ENCODE measurements around the gene ATXN10. TPM values are rescaled to one million over a fixed set of nuclear protein-coding genes. Genes with fewer than 3 reads are reported as not detected.

Gene ATXN10
- total RNA-seq, 2 experiments from 2014 or later, result 87.1 to 101 TPM

- POLR2A ChIA-PET, result no interaction called here
- CTCF ChIA-PET, result no interaction called here
- Mint-ChIP-seq H3K27ac (no peak overlapping the region), H3K9me3 (ENCODE audit: low read depth) (no peaks in the 10 kb centered on the region), H3K27me3 (no peaks in the 10 kb centered on the region), H3K4me3 (no peak overlapping the region), H3K36me3 (ENCODE audit: low read depth) (peaks cover 40% of the 10 kb centered on the region), H3K4me1 (peaks cover 8% of the 10 kb centered on the region)
- intact Hi-C loops (cut with DNase I, micrococcal nuclease), result no loop called here
- no peak for ATAC-seq
- DNase-seq, result no peak
These were observed 98.1 kb downstream of the ATXN10 start for GRCh38 chr22:45769569-45770210.

- H3K36me3 Mint-ChIP-seq (ENCODE audit: low read depth), result peaks cover 43% of the 10 kb centered on the region
- POLR2A ChIA-PET, result no interaction called here
These were observed 98.9 kb downstream of the ATXN10 start for GRCh38 chr22:45770506-45770905.

GRCh38 chr22:45771057-45771456 is 99.4 kb downstream of the ATXN10 start:
- no peaks in the 10 kb centered on the region for H3K27me3 Mint-ChIP-seq
- peaks cover 43% of the 10 kb centered on the region for H3K36me3 Mint-ChIP-seq (ENCODE audit: low read depth)
- POLR2A ChIA-PET, result no interaction called here
- H3K9me3 Mint-ChIP-seq (ENCODE audit: low read depth), result no peaks in the 10 kb centered on the region
- H3K27ac Mint-ChIP-seq, result no peak overlapping the region
- no peak for DNase-seq
- H3K4me1 Mint-ChIP-seq, result peaks cover 8% of the 10 kb centered on the region
- intact Hi-C loops (cut with DNase I, micrococcal nuclease), result no loop called here
- no peak overlapping the region for H3K4me3 Mint-ChIP-seq
- no peak for ATAC-seq
- CTCF ChIA-PET, result interaction anchor here (0.8 to 1.3 kb wide), 2 partner anchors 10 to 126 kb away, joined by 3 to 4 read pairs; no protein-coding TSS in a partner anchor

More at GRCh38 chr22:45770506-45770905, 98.9 kb downstream of the ATXN10 start:
- CTCF ChIA-PET, result interaction anchor here (0.8 to 1.3 kb wide), 2 partner anchors 10 to 126 kb away, joined by 3 to 4 read pairs; no protein-coding TSS in a partner anchor
- Mint-ChIP-seq H3K4me1 (peaks cover 8% of the 10 kb centered on the region), H3K27ac (no peak overlapping the region), H3K27me3 (no peaks in the 10 kb centered on the region), H3K4me3 (no peak overlapping the region), H3K9me3 (ENCODE audit: low read depth) (no peaks in the 10 kb centered on the region)
- intact Hi-C loops (cut with DNase I, micrococcal nuclease), result no loop called here
- ATAC-seq (no peak), DNase-seq (no peak)

- H3K4me3 Mint-ChIP-seq, result no peak overlapping the region
- POLR2A ChIA-PET, result no interaction called here
- DNase-seq, result no peak
- H3K9me3 Mint-ChIP-seq (ENCODE audit: low read depth), result no peaks in the 10 kb centered on the region
- no peak overlapping the region for H3K27ac Mint-ChIP-seq
- H3K36me3 Mint-ChIP-seq (ENCODE audit: low read depth), result peaks cover 40% of the 10 kb centered on the region
- no peaks in the 10 kb centered on the region for H3K27me3 Mint-ChIP-seq
- peaks cover 8% of the 10 kb centered on the region for H3K4me1 Mint-ChIP-seq
- no peak for ATAC-seq
- CTCF ChIA-PET, result interaction anchor here (1.3 kb wide), 1 partner anchor 127 kb away, joined by 5 read pairs; no protein-coding TSS in a partner anchor
- intact Hi-C loops (cut with DNase I, micrococcal nuclease), result no loop called here
These were observed 100.1 kb downstream of the ATXN10 start for GRCh38 chr22:45771711-45772110.

GRCh38 chr22:45772743-45773142 is 101.1 kb downstream of the ATXN10 start:
- CTCF ChIA-PET, result interaction anchor here (1.3 kb wide), 1 partner anchor 128 kb away, joined by 5 read pairs; no protein-coding TSS in a partner anchor
- DNase-seq, result no peak
- intact Hi-C loops (cut with DNase I, micrococcal nuclease), result no loop called here
- Mint-ChIP-seq H3K36me3 (ENCODE audit: low read depth) (peaks cover 40% of the 10 kb centered on the region), H3K27ac (no peak overlapping the region), H3K4me1 (peaks cover 8% of the 10 kb centered on the region), H3K27me3 (no peaks in the 10 kb centered on the region), H3K9me3 (ENCODE audit: low read depth) (no peaks in the 10 kb centered on the region), H3K4me3 (no peak overlapping the region)
- no peak for ATAC-seq
- POLR2A ChIA-PET, result no interaction called here

- H3K9me3 Mint-ChIP-seq (ENCODE audit: low read depth), result no peaks in the 10 kb centered on the region
- no peak overlapping the region for H3K4me3 Mint-ChIP-seq
- H3K4me1 Mint-ChIP-seq, result peaks cover 8% of the 10 kb centered on the region
- no peak overlapping the region for H3K27ac Mint-ChIP-seq
- H3K27me3 Mint-ChIP-seq, result no peaks in the 10 kb centered on the region
- peaks cover 39% of the 10 kb centered on the region for H3K36me3 Mint-ChIP-seq (ENCODE audit: low read depth)
- ChIA-PET POLR2A (no interaction called here), CTCF (no interaction called here)
- ATAC-seq (no peak), DNase-seq (no peak)
- intact Hi-C loops (cut with DNase I, micrococcal nuclease), result no loop called here
These were observed 102.5 kb downstream of the ATXN10 start for GRCh38 chr22:45774001-45774670.

- no peak overlapping the region for H3K27ac Mint-ChIP-seq
- DNase-seq, result no peak
- intact Hi-C loops (cut with DNase I, micrococcal nuclease), result no loop called here
- peaks cover 33% of the 10 kb centered on the region for H3K36me3 Mint-ChIP-seq (ENCODE audit: low read depth)
- H3K4me3 Mint-ChIP-seq, result no peak overlapping the region
- H3K27me3 Mint-ChIP-seq, result no peaks in the 10 kb centered on the region
- no peak for ATAC-seq
- peaks cover 8% of the 10 kb centered on the region for H3K4me1 Mint-ChIP-seq
- no peaks in the 10 kb centered on the region for H3K9me3 Mint-ChIP-seq (ENCODE audit: low read depth)
- ChIA-PET CTCF (no interaction called here), POLR2A (no interaction called here)
These were observed 103.4 kb downstream of the ATXN10 start for GRCh38 chr22:45775062-45775461.

- Mint-ChIP-seq H3K27me3 (no peaks in the 10 kb centered on the region), H3K4me3 (no peak overlapping the region), H3K4me1 (peaks cover 8% of the 10 kb centered on the region), H3K9me3 (ENCODE audit: low read depth) (no peaks in the 10 kb centered on the region), H3K27ac (no peak overlapping the region), H3K36me3 (ENCODE audit: low read depth) (peaks cover 30% of the 10 kb centered on the region)
- intact Hi-C loops (cut with DNase I, micrococcal nuclease), result no loop called here
- ChIA-PET CTCF (no interaction called here), POLR2A (no interaction called here)
- DNase-seq, result no peak
- no peak for ATAC-seq
These were observed 104.1 kb downstream of the ATXN10 start for GRCh38 chr22:45775569-45776312.

GRCh38 chr22:45776313-45776585 is 104.6 kb downstream of the ATXN10 start:
- H3K4me3 Mint-ChIP-seq, result no peak overlapping the region
- ChIA-PET CTCF (no interaction called here), POLR2A (no interaction called here)
- intact Hi-C loops (cut with DNase I, micrococcal nuclease), result no loop called here
- ATAC-seq (no peak), DNase-seq (no peak)
- H3K4me1 Mint-ChIP-seq, result peaks cover 8% of the 10 kb centered on the region
- H3K27me3 Mint-ChIP-seq, result no peaks in the 10 kb centered on the region
- no peak overlapping the region for H3K27ac Mint-ChIP-seq
- H3K9me3 Mint-ChIP-seq (ENCODE audit: low read depth), result no peaks in the 10 kb centered on the region
- H3K36me3 Mint-ChIP-seq (ENCODE audit: low read depth), result peaks cover 26% of the 10 kb centered on the region

- H3K4me3 Mint-ChIP-seq, result no peak overlapping the region
- peaks cover 29% of the 10 kb centered on the region for H3K36me3 Mint-ChIP-seq (ENCODE audit: low read depth)
- H3K9me3 Mint-ChIP-seq (ENCODE audit: low read depth), result no peaks in the 10 kb centered on the region
- ATAC-seq (no peak), DNase-seq (no peak)
- ChIA-PET CTCF (no interaction called here), POLR2A (no interaction called here)
- H3K27me3 Mint-ChIP-seq, result no peaks in the 10 kb centered on the region
- intact Hi-C loops (cut with DNase I, micrococcal nuclease), result no loop called here
- H3K27ac Mint-ChIP-seq, result no peak overlapping the region
- H3K4me1 Mint-ChIP-seq, result peaks cover 4% of the 10 kb centered on the region
These were observed 105.6 kb downstream of the ATXN10 start for GRCh38 chr22:45777046-45777851.

GRCh38 chr22:45777852-45778375 is 106.3 kb downstream of the ATXN10 start:
- Mint-ChIP-seq H3K27me3 (no peaks in the 10 kb centered on the region), H3K4me1 (peaks cover under 1% of the 10 kb centered on the region), H3K4me3 (no peak overlapping the region), H3K9me3 (ENCODE audit: low read depth) (no peaks in the 10 kb centered on the region), H3K36me3 (ENCODE audit: low read depth) (peaks cover 26% of the 10 kb centered on the region), H3K27ac (no peak overlapping the region)
- CTCF ChIA-PET, result interaction anchor here (0.7 kb wide), 1 partner anchor 185 kb away, joined by 3 read pairs; no protein-coding TSS in a partner anchor
- POLR2A ChIA-PET, result no interaction called here
- intact Hi-C loops (cut with DNase I, micrococcal nuclease), result no loop called here
- ATAC-seq (no peak), DNase-seq (no peak)

All from activated CD4-positive, alpha-beta T cell treated with anti-CD3 and anti-CD28 coated beads for 36 hours (primary cell).